ENCODE results near the gene STX8. TPM values are rescaled to one million over a fixed set of nuclear protein-coding genes. Genes with fewer than 3 reads are reported as not detected.

STX8 gene
- total RNA-seq, 1 donor from 2014 or later = 76.6 TPM

- DNase-seq = peak; percentile 72
Measured at GRCh38 chr17:9554715-9555114, 20.9 kb downstream of the STX8 start.

DNA sequence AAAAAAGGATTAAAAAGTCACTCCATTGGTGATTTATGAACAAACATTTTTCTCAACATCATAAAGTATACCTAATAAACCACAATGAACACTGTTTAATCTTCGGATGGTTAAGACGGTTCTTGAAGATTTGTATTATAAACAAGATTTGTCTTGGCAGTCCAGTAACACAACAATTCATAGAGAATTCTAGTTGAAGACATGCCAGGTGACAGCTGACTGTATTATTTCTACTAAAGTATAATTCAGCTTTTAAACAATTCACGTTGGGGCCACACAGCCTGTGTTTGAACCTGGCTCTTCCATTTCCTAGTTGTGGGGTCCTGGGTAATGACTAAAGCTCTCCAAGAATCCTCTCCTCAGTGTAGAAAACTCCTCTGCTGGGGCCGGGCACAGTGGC is 22.0 kb downstream of the STX8 start:
- DNase-seq = no peak

- DNase-seq = no peak
Measured at GRCh38 chr17:9553181-9553580, 22.4 kb downstream of the STX8 start.

- DNase-seq = no peak
Measured at GRCh38 chr17:9549215-9549614, 26.4 kb downstream of the STX8 start.

- no peak for DNase-seq
Measured at GRCh38 chr17:9544221-9544620, 31.4 kb downstream of the STX8 start.

DNA sequence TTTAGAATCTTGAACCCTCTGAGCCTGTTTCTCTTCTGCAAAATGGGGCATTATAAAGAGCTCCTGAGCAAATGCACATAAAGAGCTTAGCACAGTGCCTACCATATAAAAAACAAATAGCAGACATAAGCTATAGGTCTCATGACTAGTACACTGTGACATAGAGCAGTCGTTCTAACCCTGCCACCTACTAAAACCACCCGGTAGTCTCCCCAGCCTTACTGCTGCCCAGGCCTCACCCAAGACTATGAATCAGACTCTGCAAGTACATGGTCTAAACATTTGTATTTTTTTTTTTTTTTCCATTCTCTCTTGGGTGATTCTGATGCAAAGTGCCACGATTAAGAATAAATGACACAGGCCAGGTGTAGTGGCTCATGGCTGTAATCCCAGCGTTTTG is 33.9 kb downstream of the STX8 start:
- DNase-seq = no peak

DNA sequence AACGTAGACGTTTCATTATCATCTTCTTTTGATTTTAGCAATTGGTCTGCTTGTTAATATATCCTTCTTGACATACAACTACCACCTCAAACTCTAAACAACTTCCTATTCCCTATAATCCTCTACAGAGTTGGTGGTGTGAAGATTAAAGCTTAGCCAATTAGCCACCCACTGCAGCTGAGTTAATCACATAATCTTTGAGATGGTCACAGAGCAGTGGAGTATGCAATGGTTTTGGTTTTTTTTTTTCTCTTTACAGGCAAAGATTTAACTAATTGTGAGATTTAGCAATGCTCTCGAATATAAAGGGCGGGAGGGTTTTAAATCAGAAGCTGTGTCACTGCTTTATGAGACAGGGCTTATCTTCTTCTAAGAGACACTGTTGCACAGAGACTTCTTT is 37.0 kb downstream of the STX8 start:
- DNase-seq = no peak

GRCh38 chr17:9537177-9537776 is 38.3 kb downstream of the STX8 start:
- no peak for DNase-seq

- no peak for DNase-seq
Measured at GRCh38 chr17:9536061-9536460, 39.6 kb downstream of the STX8 start.

DNA sequence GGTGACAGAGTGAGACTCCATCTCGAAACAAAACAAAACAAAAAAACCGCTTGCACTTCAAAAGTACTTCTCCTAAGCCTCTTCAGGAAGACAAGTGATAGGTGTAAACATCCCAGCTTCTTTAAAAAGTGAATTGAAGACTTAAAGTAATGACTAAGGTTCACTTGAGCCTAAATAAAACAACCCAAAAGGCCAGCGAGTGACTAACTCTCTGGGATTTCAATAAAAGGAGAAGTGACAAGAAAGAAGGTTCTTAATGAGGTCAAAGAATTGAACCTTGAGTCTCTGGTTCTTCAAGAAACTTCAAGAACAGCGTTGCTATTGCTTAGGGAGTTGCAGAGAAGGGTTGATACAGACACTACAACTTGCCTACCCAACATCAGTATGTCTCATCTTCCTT is 42.2 kb downstream of the STX8 start:
- no peak for DNase-seq

DNA sequence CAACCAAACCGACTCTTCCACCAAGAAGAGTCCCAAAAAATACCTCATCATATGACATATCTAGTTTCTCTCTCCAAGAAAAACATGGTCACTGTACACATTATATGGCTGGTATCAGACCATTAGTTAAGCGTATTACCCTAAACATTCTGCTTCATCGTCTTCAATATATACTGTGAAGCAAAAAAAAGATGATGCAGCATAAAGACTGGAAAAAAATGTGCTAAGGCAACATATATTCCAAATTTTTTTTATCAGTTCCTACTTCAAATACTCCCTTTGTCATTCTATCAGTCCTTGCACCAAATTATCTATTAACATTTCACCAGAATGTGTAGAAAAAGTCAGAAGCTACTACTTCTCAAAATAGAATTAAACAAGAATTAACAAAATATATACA is 42.9 kb downstream of the STX8 start:
- no peak for DNase-seq

DNA sequence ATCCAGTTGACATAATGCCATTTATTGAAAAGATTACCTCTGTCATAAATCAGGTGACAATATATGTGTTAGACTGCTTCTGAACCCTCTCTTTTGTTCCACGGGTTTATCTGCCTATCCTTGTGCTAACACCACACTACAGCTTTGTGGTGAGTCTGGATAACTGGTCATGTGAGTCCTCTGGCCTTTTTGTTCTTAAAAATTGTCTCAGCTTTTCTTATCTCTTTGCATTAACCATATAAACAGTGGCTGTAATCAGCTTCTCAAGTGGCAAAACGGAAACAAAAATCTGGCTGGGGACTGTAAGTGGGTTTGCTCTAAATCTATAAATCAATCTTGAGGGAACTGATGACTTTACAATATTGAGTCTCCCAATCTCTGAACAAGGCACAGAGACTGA is 44.6 kb downstream of the STX8 start:
- no peak for DNase-seq

DNA sequence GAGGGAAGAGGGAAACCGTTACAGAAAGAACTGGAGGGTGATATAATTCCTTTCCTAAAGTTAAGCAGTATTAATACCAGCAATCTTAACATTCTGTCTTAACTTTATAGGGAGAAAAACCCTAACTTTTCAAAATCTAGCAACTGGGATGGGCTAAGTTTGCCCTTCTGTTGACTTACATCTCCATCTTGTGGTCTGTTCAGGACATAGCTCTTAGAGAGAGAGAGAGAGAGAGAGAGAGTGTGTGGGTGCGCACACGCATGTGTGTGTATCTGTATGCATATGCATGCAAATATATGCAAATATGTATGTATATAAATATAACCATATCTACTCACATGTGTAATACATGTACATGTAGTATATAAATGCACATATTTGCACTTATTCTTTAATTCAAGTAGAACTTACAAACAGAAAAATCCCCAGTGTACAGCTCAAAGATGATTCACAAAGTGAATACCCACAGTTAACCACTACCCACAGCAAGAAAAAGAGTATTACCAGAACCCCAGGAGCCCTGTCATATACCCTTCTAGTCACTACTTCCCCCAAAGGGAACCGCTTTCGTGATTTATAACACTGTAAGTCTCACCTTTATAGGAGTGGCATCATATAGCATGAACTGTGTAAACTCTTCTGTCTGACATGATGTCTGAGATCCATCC is 46.5 kb downstream of the STX8 start:
- DNase-seq = peak; percentile 52

DNA sequence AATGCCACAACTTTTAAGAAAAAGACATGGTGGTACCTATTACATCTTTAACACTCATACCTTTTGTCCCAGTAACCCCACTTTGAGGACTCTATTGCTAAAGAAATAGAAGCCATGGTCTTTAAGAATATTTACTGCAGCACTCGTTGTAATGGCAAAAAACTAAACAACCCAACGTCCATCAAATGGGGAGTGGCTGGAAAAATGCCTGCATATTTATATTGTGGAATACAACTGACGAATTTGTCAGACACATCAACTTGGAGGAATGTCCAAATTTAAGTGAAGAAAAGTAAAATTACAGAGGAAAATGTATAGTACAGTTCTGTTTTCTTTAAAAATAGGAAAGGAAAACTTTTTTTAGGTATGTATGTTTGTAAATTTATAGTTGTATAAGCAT is 47.8 kb downstream of the STX8 start:
- DNase-seq = no peak

DNA sequence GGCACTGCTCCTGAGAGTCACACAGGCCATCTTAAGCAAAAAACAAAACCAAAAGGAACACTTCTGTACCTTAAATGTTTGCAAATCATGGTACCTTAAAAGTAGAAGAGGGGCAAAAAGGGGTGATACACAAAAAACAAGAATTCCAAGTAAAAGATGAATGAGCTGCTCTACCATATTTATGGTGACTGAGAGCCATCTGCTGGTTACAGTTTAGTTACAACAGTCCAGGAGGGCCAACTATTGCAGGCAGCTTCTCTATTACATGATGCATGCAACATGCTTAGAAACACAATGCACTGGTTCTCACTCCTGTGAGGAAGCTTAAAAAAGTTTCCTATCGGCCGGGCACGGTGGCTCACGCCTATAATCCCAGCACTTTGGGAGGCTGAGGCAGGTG is 53.5 kb downstream of the STX8 start:
- peak; percentile 76 for DNase-seq

- DNase-seq = no peak
Measured at GRCh38 chr17:9521062-9521461, 54.6 kb downstream of the STX8 start.

DNA sequence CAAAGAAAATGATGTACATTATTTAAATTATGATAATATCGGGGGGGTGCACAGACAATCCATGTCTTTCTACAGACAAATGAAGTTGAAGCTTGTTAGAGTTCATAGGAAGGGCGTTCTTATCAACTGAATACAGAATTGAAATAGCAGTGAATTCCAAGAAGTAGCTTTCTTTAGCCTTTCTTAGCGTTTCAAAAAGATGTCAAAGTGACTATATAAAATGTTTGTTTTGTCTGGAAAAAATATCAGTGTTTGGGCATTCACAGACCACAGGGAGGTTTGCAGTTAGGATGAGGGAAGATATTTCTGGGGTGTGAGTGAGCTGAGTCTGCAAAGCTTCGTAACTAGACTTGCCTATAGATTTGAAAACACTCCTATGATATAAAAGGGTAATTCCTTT is 55.0 kb downstream of the STX8 start:
- DNase-seq = no peak

DNA sequence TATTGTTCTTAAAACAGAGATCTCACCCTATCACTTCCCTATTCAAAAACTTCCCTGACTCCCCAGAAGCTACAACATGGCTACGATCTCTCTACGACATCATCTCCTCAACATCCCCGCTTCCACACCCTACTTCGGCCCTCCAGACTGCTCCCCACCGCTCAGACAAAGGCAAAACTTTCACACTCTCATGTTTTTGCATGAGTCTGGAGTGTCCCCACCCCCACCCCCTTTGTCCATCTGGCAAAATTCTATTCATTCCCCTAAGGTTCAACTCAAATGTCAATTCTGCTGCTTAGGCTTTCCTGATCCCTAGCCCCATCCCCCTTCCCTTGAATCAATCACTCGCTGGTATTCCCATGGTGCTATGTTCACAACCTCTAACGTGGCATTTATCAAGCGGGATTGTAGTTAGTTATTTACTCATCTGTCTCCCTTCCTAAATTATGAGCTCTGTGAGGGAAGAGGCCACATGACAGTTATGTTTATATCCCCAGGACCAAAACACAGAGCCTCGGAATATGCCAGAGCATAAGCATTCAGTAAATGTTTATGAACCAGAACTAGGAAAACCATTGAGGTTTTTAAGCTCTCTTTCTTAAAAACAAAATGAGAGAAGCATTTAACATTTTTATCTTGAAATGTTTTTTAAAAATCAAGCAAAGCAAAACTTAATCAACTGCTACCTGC is 55.9 kb downstream of the STX8 start:
- DNase-seq = no peak

GRCh38 chr17:9517396-9517795 is 58.2 kb downstream of the STX8 start:
- DNase-seq = no peak

GRCh38 chr17:9513266-9513665 is 62.4 kb downstream of the STX8 start:
- no peak for DNase-seq

DNA sequence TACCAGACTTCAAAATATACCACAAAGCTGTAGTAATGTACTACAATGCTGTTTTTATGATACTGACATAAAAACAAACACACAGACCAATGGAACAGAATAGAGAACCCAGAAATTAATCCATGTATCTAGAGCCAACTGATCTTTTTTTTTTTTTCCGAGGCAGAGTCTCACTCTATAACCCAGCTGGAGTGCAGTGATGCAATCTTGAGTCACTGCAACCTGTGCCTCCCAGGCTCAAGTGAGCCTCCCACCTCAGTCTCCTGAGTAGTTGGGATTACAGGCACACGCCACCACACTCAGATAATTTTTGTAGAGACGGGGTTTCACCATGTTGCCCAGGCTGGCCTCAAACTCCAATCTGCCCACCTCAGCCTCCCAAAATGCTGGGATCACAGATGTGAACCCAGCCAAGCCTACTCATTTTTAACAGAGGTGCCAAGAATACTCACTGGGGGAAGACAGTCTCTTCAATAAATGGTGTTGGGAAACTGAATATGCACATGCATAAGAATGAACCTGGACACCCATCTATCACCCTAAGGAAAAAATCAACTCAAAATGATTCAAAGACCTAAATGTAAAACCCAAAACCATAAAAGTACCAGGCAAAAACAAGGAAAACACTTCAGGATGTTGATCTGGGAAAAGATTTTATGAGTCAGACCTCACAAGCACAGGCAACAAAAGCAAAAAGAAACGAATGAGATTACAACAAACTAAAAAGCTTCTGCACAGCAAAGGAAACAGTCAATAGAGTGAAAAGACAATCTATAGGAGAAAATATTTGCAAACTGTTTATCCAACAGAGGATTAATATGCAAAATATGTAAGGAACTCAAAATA is 63.1 kb downstream of the STX8 start:
- DNase-seq = peak; percentile 65

DNA sequence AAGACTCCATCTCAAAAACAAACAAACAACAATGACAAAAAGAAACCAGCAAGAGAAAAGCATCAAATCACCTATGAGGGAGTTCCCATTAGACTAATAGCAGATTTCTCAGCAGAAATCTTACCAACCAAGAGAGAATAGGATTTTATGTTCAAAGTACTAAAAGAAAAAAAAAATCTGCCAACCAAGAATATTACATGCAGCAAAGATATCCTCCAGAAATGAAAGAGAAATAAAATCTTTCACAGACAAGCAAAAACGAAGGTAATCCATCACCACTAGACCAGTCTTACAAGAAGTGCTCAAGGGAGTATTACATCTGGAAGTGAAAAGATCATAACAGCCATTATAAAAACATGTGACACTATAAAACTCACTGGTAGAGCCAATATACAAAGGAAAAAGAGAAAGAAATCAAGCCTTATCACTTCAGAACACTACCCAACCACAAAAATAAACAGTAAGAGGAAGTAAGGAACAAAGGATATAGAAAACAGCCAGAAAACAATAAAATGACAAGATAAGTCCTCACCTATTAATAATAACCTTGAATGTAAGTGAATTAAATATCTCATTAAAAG is 66.3 kb downstream of the STX8 start:
- DNase-seq = no peak

DNA sequence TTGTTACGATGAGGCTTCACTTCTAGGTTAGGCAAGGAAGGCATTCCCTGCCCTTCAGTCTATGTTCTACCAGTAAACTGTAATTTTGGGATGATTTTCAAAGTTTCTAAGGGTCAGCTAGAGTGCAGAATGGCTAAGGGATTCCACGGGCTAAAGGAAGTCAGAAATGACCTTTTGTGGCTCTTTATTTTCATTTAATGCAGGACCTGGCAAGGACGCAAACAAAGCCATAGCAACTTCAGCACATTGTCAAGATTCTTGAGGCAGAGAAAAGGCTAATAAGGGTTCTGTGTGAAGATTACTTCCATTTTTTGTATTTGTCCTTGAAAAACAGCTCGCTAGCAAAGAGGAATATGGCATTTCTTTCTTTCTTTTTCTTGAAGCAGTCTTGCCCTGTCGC is 76.6 kb downstream of the STX8 start:
- no peak for DNase-seq
